A673 (cell line): Measurements from ENCODE around the gene KRT36. TPM values are rescaled to one million over a fixed set of nuclear protein-coding genes. Genes with fewer than 3 reads are reported as not detected.

Experiments used
- BruUV-seq: library from RNA; stranded (reverse); fragments of 400-500 nt; replicated peaks from 2 replicates; lab custom pipeline; 2021; lab: Mats Ljungman, UMichigan
- CTCF ChIA-PET: fragments of 300-600 bp; sonication (Branson Sonifier 250); formaldehyde crosslinking; loops from one replicate; lab custom pipeline; 2022; ENCODE audit warnings: antibody characterized with exemption; lab: Charles Lee
- POLR2A ChIA-PET: fragments of 300-600 bp; sonication (Branson Sonifier 250); formaldehyde crosslinking; loops from one replicate; lab custom pipeline; 2022; ENCODE audit warnings: antibody characterized with exemption; ENCODE audit not compliant: low non-redundant PET; lab: Charles Lee
- DNase-seq: peaks from one replicate; pipeline ENCODE4 v3.0.0-alpha.2; 2015; ENCODE audit warnings: low spot score
- H3K27ac ChIP-seq: fragments of 200-600 bp; sonication (generic); 2 replicates; pipeline ENCODE4 v1.5.1; 2016; ENCODE audit warnings: mixed run types, low read depth, mild to moderate bottlenecking, mixed read lengths, antibody characterized with exemption, low read length; ENCODE audit not compliant: poor library complexity, severe bottlenecking
- H3K27me3 ChIP-seq: fragments of 200-600 bp; sonication (generic); replicated peaks from 2 replicates; pipeline ENCODE4 v1.6.1; 2017; ENCODE audit warnings: mixed run types, low read depth, mild to moderate bottlenecking, mixed read lengths, antibody characterized with exemption, low read length; ENCODE audit not compliant: insufficient read depth, poor library complexity
- H3K36me3 ChIP-seq: fragments of 200-600 bp; sonication (generic); 2 replicates; pipeline ENCODE4 v1.6.1; 2016; ENCODE audit warnings: mixed run types, mild to moderate bottlenecking, mixed read lengths, antibody characterized with exemption, low read length; ENCODE audit not compliant: insufficient read depth, poor library complexity, severe bottlenecking
- H3K4me1 ChIP-seq: fragments of 200-600 bp; sonication (generic); 2 replicates; pipeline ENCODE4 v1.6.1; 2017; ENCODE audit warnings: mixed run types, mild to moderate bottlenecking, mixed read lengths, antibody characterized with exemption, low read length; ENCODE audit not compliant: insufficient read depth, poor library complexity, severe bottlenecking
- H3K4me3 ChIP-seq: fragments of 200-600 bp; sonication (generic); 2 replicates; pipeline ENCODE4 v1.5.1; 2016; ENCODE audit warnings: low read depth, mixed run types, mild to moderate bottlenecking, mixed read lengths, low read length; ENCODE audit not compliant: poor library complexity, severe bottlenecking
- H3K9me3 ChIP-seq: fragments of 200-600 bp; sonication (generic); 2 replicates; pipeline ENCODE4 v1.6.1; 2016; ENCODE audit warnings: mixed run types, low read depth, mild to moderate bottlenecking, mixed read lengths, antibody characterized with exemption, low read length; ENCODE audit not compliant: poor library complexity, severe bottlenecking
- CTCF ChIP-seq: fragments of 300-800, 200-600 bp; sonication (generic); conservative IDR thresholded peaks from 2 replicates; pipeline ENCODE4 v1.5.1; 2017; ENCODE audit warnings: low read depth, mild to moderate bottlenecking, antibody characterized with exemption, low read length, moderate library complexity, mixed read lengths
- EZH2 ChIP-seq: fragments of 200-600 bp; sonication (generic); IDR thresholded peaks from 2 replicates; pipeline ENCODE4 v1.6.1; 2017; ENCODE audit warnings: borderline replicate concordance, low read depth, mild to moderate bottlenecking, mixed read lengths, antibody characterized with exemption, low read length; ENCODE audit not compliant: poor library complexity, severe bottlenecking
- intact Hi-C: fragments of 100-400 bp; cut with micrococcal nuclease; formaldehyde crosslinking; loops from one replicate; pipeline ENCODE4 v1.10.0; 2022; ENCODE audit not compliant: unreplicated experiment
- total RNA-seq: library from RNA; stranded (reverse); gene quantifications from 2 replicates; pipeline ENCODE4 v1.2.3, GENCODE V29; 2021

Gene KRT36
- total RNA-seq, 1 experiment from 2014 or later, result not detected

- no peak overlapping the region for H3K4me3 ChIP-seq
- H3K27ac ChIP-seq, result no peak overlapping the region
- H3K9me3 ChIP-seq, result no peaks in the 10 kb centered on the region
- intact Hi-C loops, result no loop called here
- DNase-seq, result no peak
- TF ChIP-seq EZH2, result no peak
- TF ChIP-seq CTCF, result no peak
- no peaks in the 10 kb centered on the region for H3K36me3 ChIP-seq
- POLR2A ChIA-PET, result no interaction called here
- CTCF ChIA-PET, result no interaction called here
- no TSS peak for BruUV-seq
- H3K27me3 ChIP-seq, result no peaks in the 10 kb centered on the region
- H3K4me1 ChIP-seq, result no peaks in the 10 kb centered on the region
Observed at GRCh38 chr17:41504246-41504977, 14.7 kb upstream of the KRT36 start.

GRCh38 chr17:41503202-41503601 lies 13.5 kb upstream of the KRT36 start:
- BruUV-seq, result no TSS peak
- H3K27ac ChIP-seq, result no peak overlapping the region
- DNase-seq, result no peak
- no peaks in the 10 kb centered on the region for H3K27me3 ChIP-seq
- H3K4me3 ChIP-seq, result no peak overlapping the region
- H3K4me1 ChIP-seq, result no peaks in the 10 kb centered on the region
- no peaks in the 10 kb centered on the region for H3K9me3 ChIP-seq
- CTCF ChIA-PET, result no interaction called here
- TF ChIP-seq EZH2 (no peak), CTCF (no peak)
- POLR2A ChIA-PET, result no interaction called here
- H3K36me3 ChIP-seq, result no peaks in the 10 kb centered on the region
- intact Hi-C loops, result no loop called here

- no peak overlapping the region for H3K27ac ChIP-seq
- CTCF ChIA-PET, result no interaction called here
- TF ChIP-seq CTCF (no peak), EZH2 (no peak)
- POLR2A ChIA-PET, result no interaction called here
- no peaks in the 10 kb centered on the region for H3K36me3 ChIP-seq
- no peak overlapping the region for H3K4me3 ChIP-seq
- H3K9me3 ChIP-seq, result no peaks in the 10 kb centered on the region
- peaks cover 4% of the 10 kb centered on the region for H3K4me1 ChIP-seq
- BruUV-seq, result no TSS peak
- intact Hi-C loops, result no loop called here
- no peaks in the 10 kb centered on the region for H3K27me3 ChIP-seq
- DNase-seq, result no peak
Observed at GRCh38 chr17:41500131-41500911, 10.6 kb upstream of the KRT36 start.
